OCI-LY1 (cell line): ENCODE data around the gene PTPRCAP.

Experiments
- CTCF ChIP-seq: fragments of 200-600 bp; sonication (generic), shearing (Covaris generic); IDR thresholded peaks from 2 replicates; pipeline ENCODE4 v1.5.1; 2017; ENCODE audit warnings: mild to moderate bottlenecking, antibody characterized with exemption, low read length, moderate library complexity, mixed read lengths
- EZH2 ChIP-seq: fragments of 200-600 bp; sonication (generic), shearing (Covaris generic); IDR thresholded peaks from 2 replicates; pipeline ENCODE4 v1.8.0; 2017; ENCODE audit warnings: borderline replicate concordance, mixed run types, mild to moderate bottlenecking, antibody characterized with exemption, low read length, moderate library complexity, mixed read lengths

GRCh38 chr11:67466962-67467771, 29.7 kb upstream of the PTPRCAP start:
- TF ChIP-seq EZH2 (no peak), CTCF (no peak)
